ENCODE measurements around the gene CYREN.

Gene CYREN

DNA sequence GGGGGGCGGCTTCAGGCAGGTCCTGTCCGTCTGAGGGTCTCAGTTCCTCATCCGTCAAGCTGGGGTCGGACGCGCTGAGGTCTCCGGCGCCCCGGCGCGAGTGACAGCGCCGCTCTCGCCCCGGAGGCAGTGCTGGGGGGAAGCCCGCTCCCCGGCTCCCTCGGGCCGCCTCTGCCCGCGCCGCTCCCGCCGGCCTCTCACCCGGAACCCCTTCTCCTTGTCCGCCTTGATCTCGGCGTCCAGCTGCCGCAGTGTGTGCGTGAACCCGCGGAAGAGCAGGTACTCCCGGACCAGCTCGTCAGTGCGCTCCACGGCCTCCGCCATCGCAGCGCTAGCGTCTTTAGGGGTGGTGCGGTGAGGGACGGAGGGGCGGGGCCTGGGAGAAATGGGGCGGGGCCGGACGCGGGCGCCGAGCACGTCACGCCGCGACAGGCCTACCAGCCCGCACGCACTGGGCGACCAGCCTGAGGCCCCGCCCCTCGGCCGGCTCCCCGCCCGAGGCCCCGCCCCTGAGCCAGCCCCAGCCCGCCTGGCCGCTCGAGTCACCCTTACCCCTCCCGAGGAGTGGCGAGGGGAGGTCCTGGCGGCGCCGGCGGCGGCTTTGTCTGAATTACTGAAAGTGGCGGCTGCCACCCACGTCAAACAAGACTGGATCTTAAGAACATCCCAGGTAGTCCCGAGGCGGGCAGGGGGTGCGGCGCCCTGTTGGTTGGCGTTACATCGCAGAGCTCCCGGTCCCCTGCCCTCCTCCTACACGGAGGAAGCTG is 40.9 kb upstream of the CYREN start, which contains the start of gene WDR91:
Gene WDR91, minus strand, starts transcription at position 348 of the 767 bp plus-strand sequence. Its CDS starts 24 bp downstream, at position 324.
- no peaks in the 10 kb centered on the region for H3F3A ChIP-seq (ENCODE audit: low read depth)
- H3K4me2 ChIP-seq (ENCODE audit: low read depth, low read length, poor library complexity, severe bottlenecking) = peak within 1 kb of the TSS; percentile 92
- H3K9me3 ChIP-seq (ENCODE audit: insufficient read depth, low read depth, low read length) = no peaks in the 10 kb centered on the region
- H3K79me2 ChIP-seq (ENCODE audit: insufficient read depth, low read length) = peaks cover 4% of the 10 kb centered on the region; the same call in 1 of the 2 replicates
- H2AFZ ChIP-seq (ENCODE audit: low read length) = peak within 1 kb of the TSS; percentile 99
- TF ChIP-seq, protein P1, sequence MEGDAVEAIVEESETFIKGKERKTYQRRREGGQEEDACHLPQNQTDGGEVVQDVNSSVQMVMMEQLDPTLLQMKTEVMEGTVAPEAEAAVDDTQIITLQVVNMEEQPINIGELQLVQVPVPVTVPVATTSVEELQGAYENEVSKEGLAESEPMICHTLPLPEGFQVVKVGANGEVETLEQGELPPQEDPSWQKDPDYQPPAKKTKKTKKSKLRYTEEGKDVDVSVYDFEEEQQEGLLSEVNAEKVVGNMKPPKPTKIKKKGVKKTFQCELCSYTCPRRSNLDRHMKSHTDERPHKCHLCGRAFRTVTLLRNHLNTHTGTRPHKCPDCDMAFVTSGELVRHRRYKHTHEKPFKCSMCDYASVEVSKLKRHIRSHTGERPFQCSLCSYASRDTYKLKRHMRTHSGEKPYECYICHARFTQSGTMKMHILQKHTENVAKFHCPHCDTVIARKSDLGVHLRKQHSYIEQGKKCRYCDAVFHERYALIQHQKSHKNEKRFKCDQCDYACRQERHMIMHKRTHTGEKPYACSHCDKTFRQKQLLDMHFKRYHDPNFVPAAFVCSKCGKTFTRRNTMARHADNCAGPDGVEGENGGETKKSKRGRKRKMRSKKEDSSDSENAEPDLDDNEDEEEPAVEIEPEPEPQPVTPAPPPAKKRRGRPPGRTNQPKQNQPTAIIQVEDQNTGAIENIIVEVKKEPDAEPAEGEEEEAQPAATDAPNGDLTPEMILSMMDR (conservative IDR thresholded peaks at IDR 0.05; ENCODE audit: low read length) = 0 out of 2 replicates have a peak, but pooled peaks have one; percentile 19
- no peak for TF ChIP-seq EZH2phosphoT487 (IDR thresholded peaks at IDR 0.05; ENCODE audit: borderline replicate concordance)
- no peaks in the 10 kb centered on the region for H4K20me1 ChIP-seq (ENCODE audit: insufficient read depth, low read length, poor library complexity, severe bottlenecking)
- H3K4me3 ChIP-seq (ENCODE audit: low read length, poor library complexity, severe bottlenecking) = peak within 1 kb of the TSS; percentile 84
- H3K9ac ChIP-seq (ENCODE audit: low read depth, low read length, poor library complexity, severe bottlenecking) = peak within 1 kb of the TSS; percentile 79
- H3K9me2 ChIP-seq (replicated peaks; ENCODE audit: low read depth, low read length) = no peaks in the 10 kb centered on the region
- no peaks in the 10 kb centered on the region for H3K36me3 ChIP-seq (ENCODE audit: insufficient read depth, low read length)
- peaks cover 30% of the 10 kb centered on the region for H3K4me1 ChIP-seq (ENCODE audit: insufficient read depth, low read length, poor library complexity, severe bottlenecking)
- no peaks in the 10 kb centered on the region for H3K27me3 ChIP-seq (ENCODE audit: insufficient read depth, low read length, poor library complexity, severe bottlenecking)

GRCh38 chr7:135210888-135211178 is 40.3 kb upstream of the CYREN start:
- H3K9me3 ChIP-seq (ENCODE audit: insufficient read depth, low read depth, low read length) = no peaks in the 10 kb centered on the region
- no peaks in the 10 kb centered on the region for H3K9me2 ChIP-seq (replicated peaks; ENCODE audit: low read depth, low read length)
- peak overlapping the region; percentile 88 for H2AFZ ChIP-seq (ENCODE audit: low read length)
- H3K4me2 ChIP-seq (ENCODE audit: low read depth, low read length, poor library complexity, severe bottlenecking) = peak overlapping the region; percentile 92
- peak overlapping the region; percentile 84 for H3K4me3 ChIP-seq (ENCODE audit: low read length, poor library complexity, severe bottlenecking)
- H3K4me1 ChIP-seq (ENCODE audit: insufficient read depth, low read length, poor library complexity, severe bottlenecking) = peaks cover 30% of the 10 kb centered on the region
- no peaks in the 10 kb centered on the region for H3K36me3 ChIP-seq (ENCODE audit: insufficient read depth, low read length)
- no peaks in the 10 kb centered on the region for H4K20me1 ChIP-seq (ENCODE audit: insufficient read depth, low read length, poor library complexity, severe bottlenecking)
- H3K9ac ChIP-seq (ENCODE audit: low read depth, low read length, poor library complexity, severe bottlenecking) = peak overlapping the region; percentile 79
- no peaks in the 10 kb centered on the region for H3F3A ChIP-seq (ENCODE audit: low read depth)
- peaks cover 4% of the 10 kb centered on the region; the same call in 1 of the 2 replicates for H3K79me2 ChIP-seq (ENCODE audit: insufficient read depth, low read length)
- H3K27me3 ChIP-seq (ENCODE audit: insufficient read depth, low read length, poor library complexity, severe bottlenecking) = no peaks in the 10 kb centered on the region
- TF ChIP-seq EZH2phosphoT487 (IDR thresholded peaks at IDR 0.05; ENCODE audit: borderline replicate concordance) = no peak
- TF ChIP-seq, protein P1 (conservative IDR thresholded peaks at IDR 0.05; ENCODE audit: low read length) = no peak

- H3K9ac ChIP-seq (ENCODE audit: low read depth, low read length, poor library complexity, severe bottlenecking) = no peak overlapping the region
- H3K4me3 ChIP-seq (ENCODE audit: low read length, poor library complexity, severe bottlenecking) = peak overlapping the region; percentile 26
- H3K4me1 ChIP-seq (ENCODE audit: insufficient read depth, low read length, poor library complexity, severe bottlenecking) = peaks cover 30% of the 10 kb centered on the region
- H3K9me3 ChIP-seq (ENCODE audit: insufficient read depth, low read depth, low read length) = no peaks in the 10 kb centered on the region
- no peaks in the 10 kb centered on the region for H3K27me3 ChIP-seq (ENCODE audit: insufficient read depth, low read length, poor library complexity, severe bottlenecking)
- no peaks in the 10 kb centered on the region for H3K36me3 ChIP-seq (ENCODE audit: insufficient read depth, low read length)
- no peak overlapping the region for H2AFZ ChIP-seq (ENCODE audit: low read length)
- TF ChIP-seq, protein P1 (conservative IDR thresholded peaks at IDR 0.05; ENCODE audit: low read length) = no peak
- TF ChIP-seq EZH2phosphoT487 (IDR thresholded peaks at IDR 0.05; ENCODE audit: borderline replicate concordance) = no peak
- no peaks in the 10 kb centered on the region for H3K9me2 ChIP-seq (replicated peaks; ENCODE audit: low read depth, low read length)
- peaks cover 4% of the 10 kb centered on the region; the same call in 1 of the 2 replicates for H3K79me2 ChIP-seq (ENCODE audit: insufficient read depth, low read length)
- H4K20me1 ChIP-seq (ENCODE audit: insufficient read depth, low read length, poor library complexity, severe bottlenecking) = no peaks in the 10 kb centered on the region
- peak overlapping the region; percentile 92 for H3K4me2 ChIP-seq (ENCODE audit: low read depth, low read length, poor library complexity, severe bottlenecking)
- no peaks in the 10 kb centered on the region for H3F3A ChIP-seq (ENCODE audit: low read depth)
These were observed 38.8 kb upstream of the CYREN start for GRCh38 chr7:135209225-135209834.
